Adrenal gland (tissue), 5 donors: ENCODE results near the gene CCDC69.

Experiments used
- POLR2A ChIP-seq, 2 donors: fragments of 450-650 bp; IDR thresholded peaks; one replicate each; pipeline ENCODE4 v1.6.1; 2017; ENCODE audit warnings: antibody characterized with exemption in 2 of 2, mild to moderate bottlenecking in 2 of 2, moderate library complexity in 1 of 2
- TF ChIP-seq, protein P1 (sequence below), 6 experiments: fragments of 450-650 bp in 4 of 6; fragments of 200-600 bp in 2 of 6; sonication (generic) in 1 of 6; IDR thresholded peaks; 1 replicate in 5 of 6; 2 replicates in 1 of 6; pipeline versions ENCODE4 v1.5.1 to v1.8.0; 2016 to 2021; ENCODE audit warnings: antibody characterized with exemption in 6 of 6, mild to moderate bottlenecking in 2 of 6, moderate library complexity in 1 of 6
- donor health status: DM: no; HTN: no; CAD: no.

GRCh38 chr5:151144275-151144674, 79.6 kb downstream of the CCDC69 start:
- TF ChIP-seq, protein P1, sequence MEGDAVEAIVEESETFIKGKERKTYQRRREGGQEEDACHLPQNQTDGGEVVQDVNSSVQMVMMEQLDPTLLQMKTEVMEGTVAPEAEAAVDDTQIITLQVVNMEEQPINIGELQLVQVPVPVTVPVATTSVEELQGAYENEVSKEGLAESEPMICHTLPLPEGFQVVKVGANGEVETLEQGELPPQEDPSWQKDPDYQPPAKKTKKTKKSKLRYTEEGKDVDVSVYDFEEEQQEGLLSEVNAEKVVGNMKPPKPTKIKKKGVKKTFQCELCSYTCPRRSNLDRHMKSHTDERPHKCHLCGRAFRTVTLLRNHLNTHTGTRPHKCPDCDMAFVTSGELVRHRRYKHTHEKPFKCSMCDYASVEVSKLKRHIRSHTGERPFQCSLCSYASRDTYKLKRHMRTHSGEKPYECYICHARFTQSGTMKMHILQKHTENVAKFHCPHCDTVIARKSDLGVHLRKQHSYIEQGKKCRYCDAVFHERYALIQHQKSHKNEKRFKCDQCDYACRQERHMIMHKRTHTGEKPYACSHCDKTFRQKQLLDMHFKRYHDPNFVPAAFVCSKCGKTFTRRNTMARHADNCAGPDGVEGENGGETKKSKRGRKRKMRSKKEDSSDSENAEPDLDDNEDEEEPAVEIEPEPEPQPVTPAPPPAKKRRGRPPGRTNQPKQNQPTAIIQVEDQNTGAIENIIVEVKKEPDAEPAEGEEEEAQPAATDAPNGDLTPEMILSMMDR (IDR thresholded peaks at IDR 0.05) = no peak
- no peak for TF ChIP-seq POLR2A (IDR thresholded peaks at IDR 0.05)
